ENCODE measurements around the gene RRP1. TPM values are rescaled to one million over a fixed set of nuclear protein-coding genes. Genes with fewer than 3 reads are reported as not detected.

RRP1 gene
- total and polyA plus RNA-seq, 9 of the 15 experiments (the other 6 are each of a cell fraction or from before 2014, with no cell fraction given), result 0.89 to 105 (median 51.6) TPM

DNA sequence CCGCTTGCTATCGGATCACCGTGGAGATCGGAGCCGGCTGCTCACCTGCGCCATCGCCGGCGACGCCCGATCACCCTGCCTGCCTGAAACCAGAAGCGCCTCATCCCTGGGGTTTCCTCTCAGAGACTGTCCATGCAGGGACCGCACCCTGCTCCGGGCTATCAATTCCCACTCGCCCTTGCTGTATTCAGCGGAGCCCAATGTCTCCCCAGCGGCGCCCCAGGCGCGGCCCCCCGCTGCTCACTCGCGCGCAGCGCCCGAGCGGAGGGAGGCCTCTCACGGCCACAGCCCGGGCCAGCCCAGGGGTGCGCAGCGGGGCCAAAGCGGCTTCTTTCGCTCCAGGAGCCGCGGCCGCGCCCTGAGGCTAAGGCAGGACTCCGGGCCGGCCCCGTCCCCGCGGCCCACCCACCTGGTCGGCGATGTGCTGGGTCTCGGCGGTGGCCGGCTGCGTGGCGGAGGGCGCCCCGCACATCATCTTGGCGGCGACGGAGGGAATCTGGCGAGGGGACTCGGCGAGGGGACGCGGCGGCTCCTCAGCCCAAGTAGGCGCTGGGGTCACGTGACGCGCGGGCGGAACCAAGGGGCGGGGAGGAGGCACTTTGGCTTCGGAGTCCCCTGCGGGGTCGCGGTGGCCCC is 13.5 kb upstream of the RRP1 start, which contains the start of gene CSTB (continued):
- TF ChIP-seq KLF10 (CRISPR knock-in tag; IDR thresholded peaks at IDR 0.05), result no peak
- TF ChIP-seq, protein P1, sequence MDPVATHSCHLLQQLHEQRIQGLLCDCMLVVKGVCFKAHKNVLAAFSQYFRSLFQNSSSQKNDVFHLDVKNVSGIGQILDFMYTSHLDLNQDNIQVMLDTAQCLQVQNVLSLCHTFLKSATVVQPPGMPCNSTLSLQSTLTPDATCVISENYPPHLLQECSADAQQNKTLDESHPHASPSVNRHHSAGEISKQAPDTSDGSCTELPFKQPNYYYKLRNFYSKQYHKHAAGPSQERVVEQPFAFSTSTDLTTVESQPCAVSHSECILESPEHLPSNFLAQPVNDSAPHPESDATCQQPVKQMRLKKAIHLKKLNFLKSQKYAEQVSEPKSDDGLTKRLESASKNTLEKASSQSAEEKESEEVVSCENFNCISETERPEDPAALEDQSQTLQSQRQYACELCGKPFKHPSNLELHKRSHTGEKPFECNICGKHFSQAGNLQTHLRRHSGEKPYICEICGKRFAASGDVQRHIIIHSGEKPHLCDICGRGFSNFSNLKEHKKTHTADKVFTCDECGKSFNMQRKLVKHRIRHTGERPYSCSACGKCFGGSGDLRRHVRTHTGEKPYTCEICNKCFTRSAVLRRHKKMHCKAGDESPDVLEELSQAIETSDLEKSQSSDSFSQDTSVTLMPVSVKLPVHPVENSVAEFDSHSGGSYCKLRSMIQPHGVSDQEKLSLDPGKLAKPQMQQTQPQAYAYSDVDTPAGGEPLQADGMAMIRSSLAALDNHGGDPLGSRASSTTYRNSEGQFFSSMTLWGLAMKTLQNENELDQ (CRISPR knock-in tag; IDR thresholded peaks at IDR 0.05; ENCODE audit: borderline replicate concordance), result no peak
- no peak for TF ChIP-seq MCM3 (IDR thresholded peaks at IDR 0.05)
- no peak for TF ChIP-seq CEBPG (CRISPR knock-in tag; IDR thresholded peaks at IDR 0.05)
- TF ChIP-seq CEBPG (tag; conservative IDR thresholded peaks at IDR 0.05 in 1 of 2, IDR thresholded peaks at IDR 0.05 in 1 of 2), result no peak
- TF ChIP-seq OTX1 (CRISPR knock-in tag; IDR thresholded peaks at IDR 0.05), result no peak
- no peak for TF ChIP-seq NFE2 (IDR thresholded peaks at IDR 0.05; ENCODE audit: low read depth)
- no peak for TF ChIP-seq IRF2 (CRISPR knock-in tag; IDR thresholded peaks at IDR 0.05)
- no peak for TF ChIP-seq ADNP (tag; IDR thresholded peaks at IDR 0.05)
- no peak for TF ChIP-seq HSF4 (CRISPR knock-in tag; IDR thresholded peaks at IDR 0.05; ENCODE audit: borderline replicate concordance)
- no peak for TF ChIP-seq ZNF384 (IDR thresholded peaks at IDR 0.05; ENCODE audit: low read depth, low read length)
- TF ChIP-seq FOSL1 (tag; conservative IDR thresholded peaks at IDR 0.05), result no peak
- no peak for TF ChIP-seq NCOA1 (IDR thresholded peaks at IDR 0.05; ENCODE audit: low read depth)
- no peak for TF ChIP-seq ZNF175 (CRISPR knock-in tag; IDR thresholded peaks at IDR 0.05; ENCODE audit: low read depth)
- peak; percentile 99 for TF ChIP-seq TOE1 (IDR thresholded peaks at IDR 0.05; ENCODE audit: borderline replicate concordance)
- no peak for TF ChIP-seq TOE1 (CRISPR knock-in tag; IDR thresholded peaks at IDR 0.05; ENCODE audit: borderline replicate concordance, low read depth)
- TF ChIP-seq ARID1B (IDR thresholded peaks at IDR 0.05), result no peak
- TF ChIP-seq, protein P2, sequence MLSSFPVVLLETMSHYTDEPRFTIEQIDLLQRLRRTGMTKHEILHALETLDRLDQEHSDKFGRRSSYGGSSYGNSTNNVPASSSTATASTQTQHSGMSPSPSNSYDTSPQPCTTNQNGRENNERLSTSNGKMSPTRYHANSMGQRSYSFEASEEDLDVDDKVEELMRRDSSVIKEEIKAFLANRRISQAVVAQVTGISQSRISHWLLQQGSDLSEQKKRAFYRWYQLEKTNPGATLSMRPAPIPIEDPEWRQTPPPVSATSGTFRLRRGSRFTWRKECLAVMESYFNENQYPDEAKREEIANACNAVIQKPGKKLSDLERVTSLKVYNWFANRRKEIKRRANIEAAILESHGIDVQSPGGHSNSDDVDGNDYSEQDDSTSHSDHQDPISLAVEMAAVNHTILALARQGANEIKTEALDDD (IDR thresholded peaks at IDR 0.05), result no peak
- no peak for TF ChIP-seq RBM39 (optimal IDR thresholded peaks at IDR 0.05; ENCODE audit: low read depth, low read length)
- no peak for TF ChIP-seq TEAD4 (IDR thresholded peaks at IDR 0.05; ENCODE audit: low read length)
- TF ChIP-seq TEAD4 (CRISPR knock-in tag; IDR thresholded peaks at IDR 0.05; ENCODE audit: borderline replicate concordance), result no peak
- TF ChIP-seq, protein P3, sequence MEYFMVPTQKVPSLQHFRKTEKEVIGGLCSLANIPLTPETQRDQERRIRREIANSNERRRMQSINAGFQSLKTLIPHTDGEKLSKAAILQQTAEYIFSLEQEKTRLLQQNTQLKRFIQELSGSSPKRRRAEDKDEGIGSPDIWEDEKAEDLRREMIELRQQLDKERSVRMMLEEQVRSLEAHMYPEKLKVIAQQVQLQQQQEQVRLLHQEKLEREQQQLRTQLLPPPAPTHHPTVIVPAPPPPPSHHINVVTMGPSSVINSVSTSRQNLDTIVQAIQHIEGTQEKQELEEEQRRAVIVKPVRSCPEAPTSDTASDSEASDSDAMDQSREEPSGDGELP (CRISPR knock-in tag; IDR thresholded peaks at IDR 0.05; ENCODE audit: borderline replicate concordance), result peak; percentile 19; the same call in 1 of the 2 replicates
- peak; percentile 11 for TF ChIP-seq RBM22 (IDR thresholded peaks at IDR 0.05; ENCODE audit: low read depth, low read length, poor library complexity, severe bottlenecking)
- TF ChIP-seq, protein P4, sequence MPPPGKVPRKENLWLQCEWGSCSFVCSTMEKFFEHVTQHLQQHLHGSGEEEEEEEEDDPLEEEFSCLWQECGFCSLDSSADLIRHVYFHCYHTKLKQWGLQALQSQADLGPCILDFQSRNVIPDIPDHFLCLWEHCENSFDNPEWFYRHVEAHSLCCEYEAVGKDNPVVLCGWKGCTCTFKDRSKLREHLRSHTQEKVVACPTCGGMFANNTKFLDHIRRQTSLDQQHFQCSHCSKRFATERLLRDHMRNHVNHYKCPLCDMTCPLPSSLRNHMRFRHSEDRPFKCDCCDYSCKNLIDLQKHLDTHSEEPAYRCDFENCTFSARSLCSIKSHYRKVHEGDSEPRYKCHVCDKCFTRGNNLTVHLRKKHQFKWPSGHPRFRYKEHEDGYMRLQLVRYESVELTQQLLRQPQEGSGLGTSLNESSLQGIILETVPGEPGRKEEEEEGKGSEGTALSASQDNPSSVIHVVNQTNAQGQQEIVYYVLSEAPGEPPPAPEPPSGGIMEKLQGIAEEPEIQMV (tag; conservative IDR thresholded peaks at IDR 0.05; ENCODE audit: low read depth), result no peak
- no peak for TF ChIP-seq PCBP1 (IDR thresholded peaks at IDR 0.05; ENCODE audit: low read depth, low read length, poor library complexity, severe bottlenecking)

All from K562 (cell line).